ENCODE results near the gene GPRC5D.

Gene GPRC5D

GRCh38 chr12:12891080-12891880 lies 60.7 kb downstream of the GPRC5D start, which contains the start of gene GPRC5A:
Gene GPRC5A (plus strand): TSS chr12:12891562. CDS start chr12:12908250, 16,688 bp downstream.
- in situ Hi-C loops (cut with HindIII; ENCODE audit: low sequenced_read_pairs) = no loop called here
